ENCODE measurements around the gene MINAR2.

Gene MINAR2

DNA sequence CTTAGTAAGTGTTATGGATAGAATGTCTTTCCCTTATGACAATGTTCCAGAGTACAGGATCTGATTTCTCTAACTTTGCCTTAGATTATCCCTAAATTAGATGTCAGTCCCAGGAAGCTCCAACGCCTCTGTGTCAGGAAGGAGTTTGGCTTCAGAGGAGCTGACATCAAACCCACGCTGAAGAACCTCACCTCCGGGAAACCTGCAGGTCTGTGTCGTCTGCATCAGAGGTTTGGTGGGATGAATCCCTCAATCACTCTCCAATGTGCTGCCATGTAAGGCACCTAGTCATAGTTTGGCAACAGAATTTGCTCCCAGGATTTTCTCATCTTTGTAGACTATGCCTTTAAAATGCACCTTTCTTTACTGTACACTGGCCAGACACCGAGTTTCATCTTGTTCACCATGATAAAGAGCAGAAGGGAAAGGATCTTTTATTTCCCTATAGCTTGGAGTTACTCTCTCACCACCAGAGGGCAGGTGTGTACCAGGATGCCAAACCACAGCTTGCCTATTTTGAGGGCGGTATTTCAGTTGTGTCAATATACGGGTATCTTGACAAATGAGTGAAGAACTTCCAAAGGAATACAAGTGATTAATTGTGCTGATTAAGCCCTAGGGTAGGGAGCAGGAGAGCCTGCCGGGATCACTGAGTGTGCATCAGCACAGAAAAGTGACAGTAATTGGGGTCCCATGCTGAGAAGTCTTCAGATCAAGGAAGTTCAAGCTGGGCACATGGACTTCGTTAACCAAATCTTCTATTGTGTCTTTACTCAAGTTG, 23.4 kb downstream of the MINAR2 start:
- TF ChIP-seq, protein P1, sequence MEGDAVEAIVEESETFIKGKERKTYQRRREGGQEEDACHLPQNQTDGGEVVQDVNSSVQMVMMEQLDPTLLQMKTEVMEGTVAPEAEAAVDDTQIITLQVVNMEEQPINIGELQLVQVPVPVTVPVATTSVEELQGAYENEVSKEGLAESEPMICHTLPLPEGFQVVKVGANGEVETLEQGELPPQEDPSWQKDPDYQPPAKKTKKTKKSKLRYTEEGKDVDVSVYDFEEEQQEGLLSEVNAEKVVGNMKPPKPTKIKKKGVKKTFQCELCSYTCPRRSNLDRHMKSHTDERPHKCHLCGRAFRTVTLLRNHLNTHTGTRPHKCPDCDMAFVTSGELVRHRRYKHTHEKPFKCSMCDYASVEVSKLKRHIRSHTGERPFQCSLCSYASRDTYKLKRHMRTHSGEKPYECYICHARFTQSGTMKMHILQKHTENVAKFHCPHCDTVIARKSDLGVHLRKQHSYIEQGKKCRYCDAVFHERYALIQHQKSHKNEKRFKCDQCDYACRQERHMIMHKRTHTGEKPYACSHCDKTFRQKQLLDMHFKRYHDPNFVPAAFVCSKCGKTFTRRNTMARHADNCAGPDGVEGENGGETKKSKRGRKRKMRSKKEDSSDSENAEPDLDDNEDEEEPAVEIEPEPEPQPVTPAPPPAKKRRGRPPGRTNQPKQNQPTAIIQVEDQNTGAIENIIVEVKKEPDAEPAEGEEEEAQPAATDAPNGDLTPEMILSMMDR (IDR thresholded peaks at IDR 0.05; ENCODE audit: low read depth, low read length), result peak; percentile 49; the same call in 1 of the 2 replicates
- no peak overlapping the region for H3K4me3 ChIP-seq (ENCODE audit: low read depth, low read length)

DNA sequence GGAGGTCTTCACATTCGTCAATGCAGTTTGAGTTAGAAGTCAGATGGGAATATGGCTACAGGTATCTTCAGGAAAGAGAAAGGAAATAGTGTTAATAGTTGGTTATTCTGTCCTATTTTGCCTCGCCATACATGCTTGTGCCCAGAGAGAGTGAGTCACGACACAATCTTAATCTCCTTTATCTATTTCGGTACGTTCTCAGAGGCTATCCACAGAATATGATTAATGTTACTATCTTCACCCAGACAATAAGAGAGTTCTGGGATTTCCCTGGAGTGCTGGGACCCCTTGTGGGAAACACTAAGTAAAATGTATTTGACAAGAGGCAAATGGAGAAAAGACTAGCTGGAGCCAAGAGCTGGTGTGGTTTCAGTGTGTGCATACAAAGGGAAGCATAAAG, 25.5 kb downstream of the MINAR2 start:
- H3K4me3 ChIP-seq (ENCODE audit: low read depth, low read length), result no peak overlapping the region
- TF ChIP-seq, protein P1 (IDR thresholded peaks at IDR 0.05; ENCODE audit: low read depth, low read length), result no peak

DNA sequence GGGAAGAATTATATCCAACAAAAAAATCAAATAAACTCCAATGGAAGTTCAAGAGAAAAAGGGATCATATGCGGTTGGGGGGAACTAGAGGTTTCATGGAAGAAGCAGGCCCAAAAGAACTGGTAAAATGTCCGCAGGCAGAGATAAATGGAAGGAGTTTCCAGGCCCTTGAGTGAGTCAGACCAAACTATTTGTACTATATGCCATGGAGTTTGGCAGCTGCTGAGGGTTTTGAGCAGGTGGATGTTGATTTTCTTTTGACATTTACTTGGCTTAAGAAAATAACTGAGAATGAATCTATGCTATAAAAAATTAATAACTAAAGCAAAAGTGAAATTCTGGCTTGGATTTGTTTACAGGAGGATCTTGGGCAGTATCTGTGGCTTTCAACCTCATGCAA, 33.7 kb downstream of the MINAR2 start:
- no peak overlapping the region for H3K4me3 ChIP-seq (ENCODE audit: low read depth, low read length)
- TF ChIP-seq, protein P1 (IDR thresholded peaks at IDR 0.05; ENCODE audit: low read depth, low read length), result no peak

DNA sequence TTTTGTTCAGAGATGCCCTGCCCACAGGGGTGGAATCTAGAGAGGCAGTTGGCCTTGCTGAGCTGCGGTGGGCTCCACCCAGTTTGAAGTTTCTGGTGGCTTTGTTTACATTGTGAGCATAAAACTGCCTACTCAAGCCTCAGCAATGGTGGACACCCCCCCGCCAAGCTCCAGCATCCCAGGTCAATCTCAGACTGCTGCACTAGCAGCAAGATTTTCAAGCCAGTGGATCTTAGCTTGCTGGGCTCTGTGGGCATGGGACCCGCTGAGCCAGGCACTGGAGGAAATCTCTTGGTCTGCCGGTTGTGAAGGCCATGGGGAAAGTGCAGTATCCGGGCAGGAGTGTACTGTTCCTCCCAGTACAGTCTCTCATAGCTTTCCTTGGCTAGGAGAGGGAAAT, 55.5 kb downstream of the MINAR2 start:
- H3K4me3 ChIP-seq (ENCODE audit: low read depth, low read length), result no peak overlapping the region
- TF ChIP-seq, protein P1 (IDR thresholded peaks at IDR 0.05; ENCODE audit: low read depth, low read length), result no peak

DNA sequence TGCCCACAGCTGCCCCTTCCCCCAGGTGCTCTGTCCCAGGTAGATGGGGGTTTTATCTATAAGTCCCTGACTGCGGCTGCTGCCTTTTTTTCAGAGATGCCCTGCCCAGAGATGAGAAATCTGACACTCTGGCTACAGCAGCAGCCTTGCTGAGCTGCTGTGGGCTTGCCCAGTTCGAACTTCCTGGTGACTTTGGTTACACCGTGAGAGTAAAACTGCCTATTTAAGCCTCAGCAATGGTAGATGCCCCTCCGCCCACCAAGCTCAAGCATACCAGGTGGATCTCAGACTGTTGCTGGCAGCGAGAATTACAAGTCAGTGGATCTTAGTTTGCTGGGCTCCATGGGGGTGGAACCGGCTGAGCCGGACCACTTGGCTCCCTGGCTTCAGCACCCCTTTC, 56.8 kb downstream of the MINAR2 start:
- TF ChIP-seq, protein P1 (IDR thresholded peaks at IDR 0.05; ENCODE audit: low read depth, low read length), result no peak

DNA sequence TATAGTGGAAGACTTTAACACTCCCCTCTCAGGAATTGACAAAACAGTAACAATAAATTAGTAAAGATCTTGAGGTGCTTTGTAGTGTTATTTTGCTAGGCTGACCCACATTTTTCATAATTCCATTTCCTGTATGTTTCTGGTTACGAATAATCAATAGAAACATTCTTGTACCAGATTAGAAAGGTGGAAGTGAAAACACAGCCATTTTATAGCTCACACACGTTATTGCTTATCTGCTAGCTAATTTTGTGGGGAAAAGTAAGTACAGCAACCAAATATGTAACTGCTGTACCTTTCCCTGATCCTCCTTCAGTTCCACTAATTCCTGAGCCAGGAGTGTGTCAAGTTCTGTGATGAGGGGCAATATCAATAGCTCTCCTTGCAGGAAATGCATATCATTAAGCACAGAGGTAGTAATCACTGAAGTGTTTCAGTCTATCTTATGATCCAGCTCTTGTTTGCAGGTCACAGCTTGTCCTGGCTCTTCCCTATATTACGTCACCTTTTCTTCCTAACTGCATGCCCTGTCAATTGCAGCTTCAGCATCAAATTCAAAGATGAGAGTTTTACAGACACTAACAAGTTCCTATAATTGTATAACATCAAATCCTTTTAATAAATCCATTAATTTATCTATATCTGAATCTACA, 59.4 kb downstream of the MINAR2 start:
- H3K4me3 ChIP-seq (ENCODE audit: low read depth, low read length), result no peak overlapping the region
- TF ChIP-seq, protein P1 (IDR thresholded peaks at IDR 0.05; ENCODE audit: low read depth, low read length), result no peak

More for the DNA sequence above, 56.8 kb downstream of the MINAR2 start:
- no peak overlapping the region for H3K4me3 ChIP-seq (ENCODE audit: low read depth, low read length)
